ENCODE data around the gene LEFTY1.

GRCh38 chr1:225921734-225922709, 33.1 kb upstream of the LEFTY1 start:
- TF ChIP-seq GATA2 (IDR thresholded peaks at IDR 0.05; ENCODE audit: low read depth, low read length) (no peak), GATA3 (IDR thresholded peaks at IDR 0.05; ENCODE audit: low read depth, low read length) (no peak)

All from SH-SY5Y (cell line).